Measurements from ENCODE around the gene NRP1.

NRP1 gene

DNA sequence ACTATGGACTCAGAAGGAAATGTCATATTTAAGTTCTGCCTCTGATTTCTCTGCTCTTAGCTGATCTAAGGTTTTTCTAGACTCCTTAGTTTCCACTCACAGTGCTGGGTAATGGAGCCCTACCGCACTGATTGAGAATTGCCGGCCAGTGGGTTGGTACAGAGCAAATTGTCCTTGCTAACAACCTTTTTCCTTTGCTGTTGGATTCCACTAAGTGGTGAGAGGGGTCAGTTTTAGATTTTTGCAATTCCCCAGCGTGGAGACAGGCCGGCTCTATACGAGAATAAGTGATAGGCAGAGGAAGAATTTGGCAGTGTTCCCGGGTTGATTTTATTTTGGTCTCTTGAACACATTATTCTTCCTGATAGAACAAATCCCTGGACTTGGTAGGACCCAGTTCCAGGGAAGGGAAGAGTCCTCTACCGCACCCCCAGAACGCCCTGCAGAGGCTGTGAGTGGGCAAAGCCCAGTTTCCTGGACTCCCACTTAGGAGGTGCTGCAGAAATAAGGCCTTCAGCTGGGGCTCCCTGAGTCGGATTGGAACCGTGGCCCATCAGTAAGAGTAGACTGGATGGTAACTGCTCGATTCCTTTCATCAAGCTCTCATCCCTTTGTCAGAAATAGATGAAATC lies 3.0 kb upstream of the NRP1 start:
- H3K27ac ChIP-seq, result no peak overlapping the region
- H3K9me3 ChIP-seq, result no peaks in the 10 kb centered on the region
- H3K4me1 ChIP-seq (ENCODE audit: control insufficient read depth in 1 of 2, insufficient read depth in 1 of 2, low read depth in 1 of 2, low read length in 1 of 2), result peaks cover 11 to 28% of the 10 kb centered on the region in 2 experiments
- TF ChIP-seq, protein P1, sequence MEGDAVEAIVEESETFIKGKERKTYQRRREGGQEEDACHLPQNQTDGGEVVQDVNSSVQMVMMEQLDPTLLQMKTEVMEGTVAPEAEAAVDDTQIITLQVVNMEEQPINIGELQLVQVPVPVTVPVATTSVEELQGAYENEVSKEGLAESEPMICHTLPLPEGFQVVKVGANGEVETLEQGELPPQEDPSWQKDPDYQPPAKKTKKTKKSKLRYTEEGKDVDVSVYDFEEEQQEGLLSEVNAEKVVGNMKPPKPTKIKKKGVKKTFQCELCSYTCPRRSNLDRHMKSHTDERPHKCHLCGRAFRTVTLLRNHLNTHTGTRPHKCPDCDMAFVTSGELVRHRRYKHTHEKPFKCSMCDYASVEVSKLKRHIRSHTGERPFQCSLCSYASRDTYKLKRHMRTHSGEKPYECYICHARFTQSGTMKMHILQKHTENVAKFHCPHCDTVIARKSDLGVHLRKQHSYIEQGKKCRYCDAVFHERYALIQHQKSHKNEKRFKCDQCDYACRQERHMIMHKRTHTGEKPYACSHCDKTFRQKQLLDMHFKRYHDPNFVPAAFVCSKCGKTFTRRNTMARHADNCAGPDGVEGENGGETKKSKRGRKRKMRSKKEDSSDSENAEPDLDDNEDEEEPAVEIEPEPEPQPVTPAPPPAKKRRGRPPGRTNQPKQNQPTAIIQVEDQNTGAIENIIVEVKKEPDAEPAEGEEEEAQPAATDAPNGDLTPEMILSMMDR (IDR thresholded peaks at IDR 0.05), result no peak
- no peak overlapping the region for H3K4me3 ChIP-seq (ENCODE audit: low read depth in 1 of 2, low read length in 1 of 2)
- peaks cover 83% of the 10 kb centered on the region for H3K27me3 ChIP-seq
- no peaks in the 10 kb centered on the region for H3K36me3 ChIP-seq

DNA sequence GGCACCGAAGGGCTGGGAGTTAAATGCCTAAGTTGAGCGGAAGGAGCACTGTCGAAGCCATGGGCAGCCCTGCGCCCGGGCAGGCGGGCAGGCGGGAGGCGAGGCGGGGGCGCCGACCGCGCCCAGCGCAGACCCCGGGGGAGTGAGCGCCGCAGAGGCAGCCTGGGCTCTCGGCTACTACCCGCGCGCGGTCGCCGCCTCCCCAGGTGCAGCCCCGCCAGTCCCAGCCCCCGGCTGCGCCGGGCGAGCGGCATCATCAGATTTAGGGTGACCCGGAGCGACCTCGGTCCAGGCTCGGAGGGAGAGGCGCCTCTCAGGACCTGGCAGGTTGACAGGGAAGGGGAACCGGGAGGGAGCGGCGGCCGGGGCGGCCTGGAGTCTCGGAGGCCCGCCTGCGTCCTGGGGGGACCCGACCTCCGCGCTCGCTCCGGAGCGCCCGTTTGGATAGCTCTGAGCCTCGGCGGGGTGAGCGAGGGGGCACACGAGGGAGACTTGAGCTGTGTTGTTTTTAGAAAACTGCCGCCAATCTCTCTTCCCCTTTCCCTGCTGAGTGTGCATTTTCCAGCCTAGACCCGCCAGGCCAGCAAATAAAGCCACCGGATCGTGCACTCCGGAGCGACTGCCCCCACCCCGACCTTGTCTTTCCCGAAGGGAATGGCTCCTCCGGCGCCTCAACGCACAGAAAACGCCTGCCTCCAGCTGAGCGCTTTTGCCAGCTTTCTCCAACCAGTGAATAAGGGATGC lies 2.3 kb upstream of the NRP1 start:
- Histone ChIP-seq H3K9me3 (no peaks in the 10 kb centered on the region), H3K27ac (no peak overlapping the region), H3K4me1 (ENCODE audit: control insufficient read depth in 1 of 2, insufficient read depth in 1 of 2, low read depth in 1 of 2, low read length in 1 of 2) (peaks cover 11 to 28% of the 10 kb centered on the region in 2 experiments), H3K4me3 (ENCODE audit: low read depth in 1 of 2, low read length in 1 of 2) (no peak overlapping the region), H3K36me3 (no peaks in the 10 kb centered on the region), H3K27me3 (peaks cover 84% of the 10 kb centered on the region)
- TF ChIP-seq, protein P1 (IDR thresholded peaks at IDR 0.05), result no peak

DNA sequence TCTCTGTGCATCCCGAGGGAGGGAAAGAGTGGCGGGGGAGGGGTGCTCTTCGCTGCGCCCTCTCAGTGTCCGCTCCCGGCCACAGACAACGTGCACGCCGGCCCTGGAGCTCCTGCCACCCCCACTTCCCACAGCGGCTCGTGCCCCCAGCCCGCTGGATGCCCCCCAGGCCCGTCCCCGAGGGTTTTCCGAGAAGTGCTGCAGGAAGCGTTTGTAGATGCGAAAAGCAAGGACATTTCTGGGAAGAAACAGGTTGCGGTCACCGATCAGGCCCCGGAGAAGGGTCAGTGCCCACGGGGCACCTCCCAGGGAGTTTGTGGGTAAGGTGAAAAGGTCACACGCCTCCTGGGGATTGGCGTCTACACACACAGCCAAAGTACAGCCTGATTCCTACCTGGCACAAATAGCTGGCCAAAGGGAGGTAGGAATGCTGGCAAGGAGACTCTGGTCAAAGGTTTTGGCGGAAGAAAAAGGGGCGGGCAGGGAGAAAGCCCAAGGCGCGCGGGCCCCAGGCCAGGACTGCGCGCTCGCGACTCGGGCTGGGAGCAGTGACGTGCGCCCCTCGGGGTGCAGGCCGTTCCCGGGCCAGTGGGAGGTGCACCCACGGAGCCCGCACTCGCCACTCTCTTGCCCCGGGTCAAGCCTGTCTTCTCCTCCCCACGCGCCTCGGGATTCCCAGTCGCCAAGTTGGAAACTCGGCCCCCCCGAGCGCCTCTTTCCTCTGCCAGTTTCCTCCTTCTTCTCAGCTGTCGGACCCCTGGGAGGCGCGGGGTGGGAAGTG lies 1.5 kb upstream of the NRP1 start:
- H3K4me3 ChIP-seq (ENCODE audit: low read depth in 1 of 2, low read length in 1 of 2), result no peak overlapping the region
- no peaks in the 10 kb centered on the region for H3K9me3 ChIP-seq
- no peak overlapping the region for H3K27ac ChIP-seq
- H3K4me1 ChIP-seq (ENCODE audit: control insufficient read depth in 1 of 2, insufficient read depth in 1 of 2, low read depth in 1 of 2, low read length in 1 of 2), result peaks cover 11 to 28% of the 10 kb centered on the region in 2 experiments
- TF ChIP-seq, protein P1 (IDR thresholded peaks at IDR 0.05), result no peak
- no peaks in the 10 kb centered on the region for H3K36me3 ChIP-seq
- peaks cover 92% of the 10 kb centered on the region for H3K27me3 ChIP-seq

DNA sequence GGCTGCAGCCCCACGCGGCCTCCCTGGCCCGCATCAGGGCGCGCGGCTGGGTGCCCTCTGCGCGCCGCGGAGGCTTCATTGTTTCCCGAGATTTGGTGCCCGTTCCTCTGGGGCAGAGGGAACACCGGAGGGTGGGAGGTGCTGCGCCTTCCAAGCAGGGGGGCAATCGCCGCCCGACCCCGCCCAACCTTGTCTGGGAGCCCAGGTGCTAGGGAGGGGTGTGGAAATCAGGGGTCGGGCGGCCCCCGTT lies 1.0 kb upstream of the NRP1 start:
- Histone ChIP-seq H3K4me3 (ENCODE audit: low read depth in 1 of 2, low read length in 1 of 2) (no peak overlapping the region), H3K9me3 (no peaks in the 10 kb centered on the region), H3K27ac (no peak overlapping the region)

DNA sequence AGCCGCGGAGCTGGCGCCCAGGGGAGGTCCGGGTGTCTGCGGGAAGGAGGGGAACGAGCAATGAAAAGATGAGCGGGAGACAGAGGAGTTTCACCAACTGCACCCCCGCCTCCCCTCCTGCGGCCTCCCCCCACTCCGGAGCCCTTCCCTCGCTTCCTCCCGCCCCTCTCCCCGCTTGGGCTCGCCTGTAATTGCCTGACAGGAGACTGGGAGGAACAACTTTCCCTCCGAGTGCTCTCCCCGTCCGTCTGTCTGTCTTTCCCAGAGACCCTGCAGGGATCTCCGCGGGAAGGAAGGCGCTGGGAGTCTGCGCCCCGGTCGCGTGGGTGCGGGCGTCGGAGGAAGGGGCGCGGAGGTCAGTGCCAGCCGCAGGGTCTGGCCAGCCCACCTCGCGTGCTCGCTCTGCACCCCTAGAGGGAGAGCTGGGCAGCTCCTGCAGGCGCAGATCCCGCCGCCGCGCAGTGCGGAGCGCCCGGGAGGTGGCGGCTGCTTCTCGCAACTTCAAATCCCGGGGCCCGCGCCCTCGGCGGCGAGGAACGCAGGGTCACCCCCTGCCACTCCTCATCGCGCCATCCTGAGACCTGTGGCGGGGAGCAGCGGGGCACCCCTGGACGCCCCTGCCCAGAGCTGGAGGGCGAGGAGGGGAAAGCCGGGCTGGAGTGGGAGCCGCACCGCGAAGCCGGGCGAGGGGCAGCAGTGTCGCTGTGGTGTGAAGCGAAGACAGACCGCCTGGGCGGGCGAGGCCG lies 511 bp upstream of the NRP1 start:
- H3K4me1 ChIP-seq (ENCODE audit: control insufficient read depth in 1 of 2, insufficient read depth in 1 of 2, low read depth in 1 of 2, low read length in 1 of 2), result peaks cover 11 to 28% of the 10 kb centered on the region in 2 experiments
- H3K27me3 ChIP-seq, result peaks cover 96% of the 10 kb centered on the region
- peak overlapping the region in 1 of 2 experiments; percentile 15 for H3K4me3 ChIP-seq (ENCODE audit: low read depth in 1 of 2, low read length in 1 of 2)
- TF ChIP-seq, protein P1 (IDR thresholded peaks at IDR 0.05), result no peak
- no peak overlapping the region for H3K27ac ChIP-seq
- no peaks in the 10 kb centered on the region for H3K9me3 ChIP-seq
- no peaks in the 10 kb centered on the region for H3K36me3 ChIP-seq

More for the DNA sequence above, 1.0 kb upstream of the NRP1 start:
- peaks cover 97% of the 10 kb centered on the region for H3K27me3 ChIP-seq
- peaks cover 11 to 28% of the 10 kb centered on the region in 2 experiments for H3K4me1 ChIP-seq (ENCODE audit: control insufficient read depth in 1 of 2, insufficient read depth in 1 of 2, low read depth in 1 of 2, low read length in 1 of 2)
- TF ChIP-seq, protein P1 (IDR thresholded peaks at IDR 0.05), result no peak
- no peaks in the 10 kb centered on the region for H3K36me3 ChIP-seq

All from neutrophil (primary cell).